ENCODE measurements around the gene MRPS23. TPM values are rescaled to one million over a fixed set of nuclear protein-coding genes. Genes with fewer than 3 reads are reported as not detected.
"Not testable (repeated sequence)": the region's sequence is repeated elsewhere in the genome, so short reads cannot be mapped to it uniquely, and the experiment has no call there.

Gene MRPS23
- total RNA-seq, 4 donors from 2014 or later: 0.37 to 11.1 (median 6.5) TPM

DNA sequence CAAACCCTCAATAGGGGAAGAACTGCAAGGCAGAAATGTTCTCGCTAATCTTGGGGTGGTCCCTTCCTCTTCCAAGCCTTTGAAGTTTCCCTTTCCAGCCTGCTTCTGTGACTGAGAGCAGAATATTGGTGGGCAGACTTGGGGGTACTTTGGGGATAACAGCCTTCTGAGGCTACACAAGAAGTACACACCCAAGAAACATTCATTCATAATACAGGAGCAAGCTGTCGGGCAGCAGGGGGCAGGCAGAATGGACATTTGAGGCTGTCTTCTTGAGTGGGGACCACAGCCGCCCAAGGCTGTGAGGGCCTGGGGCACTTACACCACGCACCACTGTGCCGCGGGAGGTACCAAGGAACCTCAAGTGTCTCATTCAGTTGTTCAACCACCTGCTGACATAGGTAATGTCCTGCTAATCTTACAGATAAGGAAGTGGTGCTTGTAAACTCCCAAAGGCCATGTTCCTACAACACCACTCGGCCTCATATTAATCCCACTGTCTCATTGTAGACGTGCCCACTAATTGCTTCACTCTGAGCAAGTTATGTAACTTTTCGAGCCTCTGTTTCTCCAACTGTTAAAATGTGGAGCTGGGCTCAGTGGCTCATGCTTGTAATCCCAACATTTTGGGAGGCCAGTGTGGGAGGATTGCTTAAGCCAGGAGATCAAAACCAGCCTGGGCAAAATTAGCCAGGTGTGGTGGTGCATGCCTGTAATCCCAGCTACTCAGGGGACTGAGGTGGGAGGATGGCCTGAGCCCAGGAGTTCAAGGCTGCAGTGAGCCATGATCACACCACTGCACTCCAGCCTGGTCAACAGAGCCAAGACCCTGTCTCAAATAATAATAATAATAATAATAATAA lies 2.5 kb upstream of the MRPS23 start:
- in situ Hi-C loops (cut with MboI; ENCODE audit: low pct_ligation_motif_present in 1 of 4, low pct_unique_long_range_greater_than_20kb in 1 of 4, low sequenced_read_pairs in 3 of 4) (loop anchor here in 3 of 4 donors (10.0 to 25.0 kb wide), 3 partner anchors 235 to 262 kb away; partner anchors contain the start of gene DYNLL2 (in 1 of the 3)), intact Hi-C loops (cut with DNase I; ENCODE audit: low total_unique reads) (loop anchor here (10.0 kb wide), 1 partner anchor 232 kb away; the partner anchor contains the start of gene DYNLL2)
- peaks cover 15 to 40% (median 24%) of the 10 kb centered on the region in 4 donors for H3K4me1 ChIP-seq
- WGBS, 2 donors (ENCODE audit: low coverage in 1 of 2): 58 to 67% methylated on average over 2 to 9 of the region's 9 CpGs
- H3K27me3 ChIP-seq: no peaks in the 10 kb centered on the region
- no peaks in the 10 kb centered on the region for H3K36me3 ChIP-seq
- TF ChIP-seq, protein P1, sequence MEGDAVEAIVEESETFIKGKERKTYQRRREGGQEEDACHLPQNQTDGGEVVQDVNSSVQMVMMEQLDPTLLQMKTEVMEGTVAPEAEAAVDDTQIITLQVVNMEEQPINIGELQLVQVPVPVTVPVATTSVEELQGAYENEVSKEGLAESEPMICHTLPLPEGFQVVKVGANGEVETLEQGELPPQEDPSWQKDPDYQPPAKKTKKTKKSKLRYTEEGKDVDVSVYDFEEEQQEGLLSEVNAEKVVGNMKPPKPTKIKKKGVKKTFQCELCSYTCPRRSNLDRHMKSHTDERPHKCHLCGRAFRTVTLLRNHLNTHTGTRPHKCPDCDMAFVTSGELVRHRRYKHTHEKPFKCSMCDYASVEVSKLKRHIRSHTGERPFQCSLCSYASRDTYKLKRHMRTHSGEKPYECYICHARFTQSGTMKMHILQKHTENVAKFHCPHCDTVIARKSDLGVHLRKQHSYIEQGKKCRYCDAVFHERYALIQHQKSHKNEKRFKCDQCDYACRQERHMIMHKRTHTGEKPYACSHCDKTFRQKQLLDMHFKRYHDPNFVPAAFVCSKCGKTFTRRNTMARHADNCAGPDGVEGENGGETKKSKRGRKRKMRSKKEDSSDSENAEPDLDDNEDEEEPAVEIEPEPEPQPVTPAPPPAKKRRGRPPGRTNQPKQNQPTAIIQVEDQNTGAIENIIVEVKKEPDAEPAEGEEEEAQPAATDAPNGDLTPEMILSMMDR (IDR thresholded peaks at IDR 0.05): no peak
- TF ChIP-seq EP300 (IDR thresholded peaks at IDR 0.05; ENCODE audit: low read depth): no peak
- TF ChIP-seq POLR2A (IDR thresholded peaks at IDR 0.05): no peak
- TF ChIP-seq POLR2AphosphoS5 (IDR thresholded peaks at IDR 0.05): no peak
- H3K9me3 ChIP-seq: no peaks in the 10 kb centered on the region
- no peak overlapping the region for H3K4me3 ChIP-seq
- H3K27ac ChIP-seq: peak overlapping the region; percentile 90 to 95 (median 92)
- no peak for DNase-seq

DNA sequence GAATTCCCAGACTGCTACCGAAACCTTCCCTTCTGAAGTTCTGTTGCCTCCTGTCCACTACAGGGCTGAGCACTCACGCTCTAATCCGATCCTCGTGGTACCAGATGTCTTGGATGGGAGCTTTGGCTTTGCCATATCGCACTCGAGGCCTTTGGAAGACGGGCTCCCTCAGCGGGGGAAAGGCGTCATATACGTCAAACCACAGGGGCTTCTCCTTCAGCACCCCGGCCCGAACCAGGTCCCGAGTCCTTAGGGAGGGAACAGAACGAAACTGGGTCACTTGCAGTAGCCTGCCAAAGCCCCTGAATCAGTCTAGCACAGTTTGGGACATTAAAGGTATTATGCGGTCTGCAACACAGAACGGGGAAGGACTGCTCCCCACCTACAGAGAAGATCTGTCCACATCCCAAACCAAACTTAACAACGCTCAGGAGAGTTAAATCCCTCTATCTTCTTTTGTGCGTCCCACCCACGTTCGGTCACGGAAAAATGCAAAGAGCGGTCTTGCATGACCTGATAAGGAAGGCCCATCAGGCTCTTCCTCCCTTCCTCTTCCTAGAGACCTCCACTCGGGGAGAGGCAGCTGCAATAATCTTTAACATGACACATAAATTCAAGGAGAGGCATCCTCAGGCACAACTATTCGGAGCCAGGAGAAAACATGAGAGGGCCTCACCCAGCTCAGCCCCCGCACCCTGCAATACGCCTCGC lies 526 bp downstream of the MRPS23 start:
- H3K9me3 ChIP-seq: no peaks in the 10 kb centered on the region
- peaks cover 15 to 36% (median 24%) of the 10 kb centered on the region in 4 donors for H3K4me1 ChIP-seq
- peak overlapping the region; percentile 61 to 92 (median 72) for H3K4me3 ChIP-seq
- intact Hi-C loops (cut with DNase I; ENCODE audit: low total_unique reads) (no loop called here), in situ Hi-C loops (cut with MboI; ENCODE audit: low pct_ligation_motif_present in 1 of 4, low pct_unique_long_range_greater_than_20kb in 1 of 4, low sequenced_read_pairs in 3 of 4) (no loop called here)
- no peaks in the 10 kb centered on the region for H3K27me3 ChIP-seq
- TF ChIP-seq POLR2A (IDR thresholded peaks at IDR 0.05) (no peak), EP300 (IDR thresholded peaks at IDR 0.05; ENCODE audit: low read depth) (no peak), POLR2AphosphoS5 (IDR thresholded peaks at IDR 0.05) (no peak)
- 13 to 25% methylated on average over 6 to 27 of the region's 27 CpGs for WGBS, 2 donors (ENCODE audit: low coverage in 1 of 2)
- H3K27ac ChIP-seq: peak overlapping the region; percentile 84 to 95 (median 90)
- no peaks in the 10 kb centered on the region for H3K36me3 ChIP-seq
- no peak for DNase-seq

DNA sequence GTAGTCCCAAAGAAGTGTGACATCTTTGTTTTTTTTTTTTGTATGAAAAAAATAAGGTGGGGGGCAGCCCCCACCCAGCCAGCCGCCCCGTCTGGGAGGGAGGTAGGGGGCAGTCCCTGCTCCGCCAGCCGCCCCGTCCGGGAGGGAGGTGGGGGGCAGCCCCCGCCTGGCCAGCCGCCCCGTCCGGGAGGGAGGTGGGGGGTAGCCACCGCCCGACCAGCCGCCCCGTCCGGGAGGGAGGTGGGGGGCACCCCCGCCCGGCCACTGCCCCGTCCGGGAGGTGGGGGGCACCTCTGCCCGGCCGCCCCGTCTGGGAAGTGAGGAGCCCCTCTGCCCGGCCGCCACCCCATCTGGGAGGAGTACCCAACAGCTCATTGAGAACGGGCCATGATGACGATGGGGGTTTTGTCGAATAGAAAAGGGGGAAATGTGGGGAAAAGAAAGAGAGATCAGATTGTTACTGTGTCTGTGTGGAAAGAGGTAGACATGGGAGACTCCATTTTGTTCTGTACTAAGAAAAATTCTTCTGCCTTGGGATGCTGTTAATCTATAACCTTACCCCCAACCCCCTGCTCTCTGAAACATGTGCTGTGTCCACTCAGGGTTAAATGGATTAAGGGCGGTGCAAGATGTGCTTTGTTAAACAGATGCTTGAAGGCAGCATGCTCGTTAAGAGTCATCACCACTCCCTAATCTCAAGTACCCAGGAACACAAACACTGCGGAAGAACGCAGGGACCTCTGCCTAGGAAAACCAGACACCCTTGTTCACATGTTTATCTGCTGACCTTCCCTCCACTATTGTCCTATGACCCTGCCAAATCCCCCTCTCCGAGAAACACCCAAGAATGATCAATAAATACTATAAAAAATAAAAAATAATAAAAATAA lies 3.5 kb downstream of the MRPS23 start:
- H3K9me3 ChIP-seq; H3K4me3 ChIP-seq; DNase-seq; H3K27ac ChIP-seq; H3K27me3 ChIP-seq; in situ Hi-C loops (cut with MboI; ENCODE audit: low pct_ligation_motif_present in 1 of 4, low pct_unique_long_range_greater_than_20kb in 1 of 4, low sequenced_read_pairs in 3 of 4); intact Hi-C loops (cut with DNase I; ENCODE audit: low total_unique reads); H3K36me3 ChIP-seq: not testable (repeated sequence)
- 81 to 83% methylated on average over 4 to 25 of the region's 32 CpGs for WGBS, 2 donors (ENCODE audit: low coverage in 1 of 2)
- H3K4me1 ChIP-seq: peaks cover 7 to 22% (median 17%) of the 10 kb centered on the region in 4 donors

DNA sequence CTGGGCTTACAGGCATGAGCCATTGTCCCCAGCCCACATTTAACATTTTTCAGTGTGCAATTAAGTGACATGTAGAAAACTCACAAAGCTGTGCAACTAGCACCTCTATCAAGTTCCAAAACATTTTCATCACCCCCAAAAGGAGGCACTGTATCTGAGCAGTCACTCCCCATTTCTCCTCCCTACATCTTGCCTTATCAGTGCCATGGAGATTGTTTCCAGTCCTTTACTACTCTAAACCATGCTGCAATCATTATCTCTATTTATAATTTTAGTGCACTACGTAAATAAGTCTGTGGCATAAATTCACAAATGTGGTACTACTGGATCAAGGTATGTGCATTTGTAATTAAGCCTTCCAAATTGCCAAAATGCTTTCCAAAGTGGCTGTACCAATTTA lies 7.6 kb downstream of the MRPS23 start:
- intact Hi-C loops (cut with DNase I; ENCODE audit: low total_unique reads): no loop called here
- Histone ChIP-seq H3K27me3 (no peaks in the 10 kb centered on the region), H3K27ac (no peak overlapping the region), H3K36me3 (peaks cover 0 to 22% (median 10%) of the 10 kb centered on the region in 4 donors), H3K4me1 (no peaks in the 10 kb centered on the region), H3K9me3 (no peaks in the 10 kb centered on the region), H3K4me3 (no peak overlapping the region)
- no peak for TF ChIP-seq POLR2A (IDR thresholded peaks at IDR 0.05)
- TF ChIP-seq, protein P1 (IDR thresholded peaks at IDR 0.05): no peak
- TF ChIP-seq EP300 (IDR thresholded peaks at IDR 0.05; ENCODE audit: low read depth): no peak
- no peak for TF ChIP-seq POLR2AphosphoS5 (IDR thresholded peaks at IDR 0.05)
- no peak for DNase-seq
- 90 to 100% methylated on average over 1 of the region's 1 CpG for WGBS, 2 donors (ENCODE audit: low coverage in 1 of 2)
- in situ Hi-C loops (cut with MboI; ENCODE audit: low pct_ligation_motif_present in 1 of 4, low pct_unique_long_range_greater_than_20kb in 1 of 4, low sequenced_read_pairs in 3 of 4): no loop called here

Measured in transverse colon (tissue), 4 donors.